Upper lobe of right lung (tissue), 1 donor: Measurements from ENCODE around the gene GPRC5D. TPM values are rescaled to one million over a fixed set of nuclear protein-coding genes. Genes with fewer than 3 reads are reported as not detected.

ENCODE experiments used
- ATAC-seq: fragments of 200-7000 bp; cut with Tn5 transposase; one replicate; pipeline ENCODE4 v1.9.1; 2020; ENCODE audit warnings: mild to moderate bottlenecking, moderate library complexity
- DNase-seq: peaks from one replicate; pipeline ENCODE4 v3.0.0-alpha.2; 2020
- H3K27ac ChIP-seq: fragments of 200-600 bp; one replicate; pipeline ENCODE4 v1.8.0; 2022
- H3K27me3 ChIP-seq: fragments of 200-600 bp; one replicate; pipeline ENCODE4 v1.8.0; 2022; ENCODE audit warnings: mild to moderate bottlenecking
- H3K36me3 ChIP-seq: fragments of 200-600 bp; one replicate; pipeline ENCODE4 v1.8.0; 2022
- H3K4me1 ChIP-seq: fragments of 200-600 bp; one replicate; pipeline ENCODE4 v1.8.0; 2022
- H3K4me3 ChIP-seq: fragments of 200-600 bp; one replicate; pipeline ENCODE4 v1.8.0; 2022; ENCODE audit warnings: mild to moderate bottlenecking
- H3K9me3 ChIP-seq: fragments of 200-600 bp; one replicate; pipeline ENCODE4 v1.8.0; 2022
- intact Hi-C: fragments of 100-400 bp; cut with DNase I; formaldehyde crosslinking; loops from one replicate; pipeline ENCODE4 v1.11.0; 2022
- total RNA-seq: library from RNA; stranded (reverse); fragmentation: NEBNext Ultra II Directional; extraction: Animal tissue kit (Norgen Biotek cat#: 25700); gene quantifications from one replicate; pipeline ENCODE4 v1.2.1, GENCODE V29; 2021
- TF ChIP-seq, protein P1 (sequence below): fragments of 200-600 bp; IDR thresholded peaks from one replicate; pipeline ENCODE4 v1.8.0; 2022; ENCODE audit warnings: antibody characterized with exemption
- donor health status: DM: no; HTN: yes; CAD: no; lungs with severe emphysema.

Gene GPRC5D
- total RNA-seq, 1 donor from 2014 or later = not detected

DNA sequence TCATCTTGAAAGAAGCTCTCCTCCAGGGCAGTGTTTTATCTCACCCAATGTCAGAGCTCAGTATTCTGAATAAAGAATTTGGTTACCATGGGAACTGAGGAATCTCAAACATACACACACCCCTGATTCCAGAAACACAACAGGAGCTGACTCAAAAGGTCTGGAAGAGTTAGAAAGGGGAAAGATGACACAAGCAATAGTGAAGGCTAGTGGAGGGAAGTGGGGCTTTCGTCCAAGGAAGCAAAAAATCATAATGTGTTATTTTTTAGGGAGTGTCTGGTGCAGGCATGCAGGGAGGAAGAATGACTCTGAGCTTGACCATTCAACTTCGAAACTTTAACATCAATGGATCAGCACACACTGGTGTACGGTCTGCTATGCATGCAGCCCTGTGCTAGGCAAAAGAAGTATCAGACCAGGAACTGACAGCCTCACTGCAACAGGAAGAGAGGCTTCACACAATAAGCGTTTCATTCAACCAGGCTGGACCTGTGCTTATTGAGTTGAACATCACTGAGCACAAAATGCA is 27.8 kb upstream of the GPRC5D start:
- no peaks in the 10 kb centered on the region for H3K27me3 ChIP-seq
- H3K4me3 ChIP-seq = no peak overlapping the region
- no peak for ATAC-seq
- H3K27ac ChIP-seq = no peak overlapping the region
- peaks cover 76% of the 10 kb centered on the region for H3K36me3 ChIP-seq
- H3K4me1 ChIP-seq = peaks cover 5% of the 10 kb centered on the region
- intact Hi-C loops = loop anchor here (5.0 kb wide), 1 partner anchor 142 kb away; no protein-coding TSS in a partner anchor
- DNase-seq = no peak
- H3K9me3 ChIP-seq = no peaks in the 10 kb centered on the region
- TF ChIP-seq, protein P1, sequence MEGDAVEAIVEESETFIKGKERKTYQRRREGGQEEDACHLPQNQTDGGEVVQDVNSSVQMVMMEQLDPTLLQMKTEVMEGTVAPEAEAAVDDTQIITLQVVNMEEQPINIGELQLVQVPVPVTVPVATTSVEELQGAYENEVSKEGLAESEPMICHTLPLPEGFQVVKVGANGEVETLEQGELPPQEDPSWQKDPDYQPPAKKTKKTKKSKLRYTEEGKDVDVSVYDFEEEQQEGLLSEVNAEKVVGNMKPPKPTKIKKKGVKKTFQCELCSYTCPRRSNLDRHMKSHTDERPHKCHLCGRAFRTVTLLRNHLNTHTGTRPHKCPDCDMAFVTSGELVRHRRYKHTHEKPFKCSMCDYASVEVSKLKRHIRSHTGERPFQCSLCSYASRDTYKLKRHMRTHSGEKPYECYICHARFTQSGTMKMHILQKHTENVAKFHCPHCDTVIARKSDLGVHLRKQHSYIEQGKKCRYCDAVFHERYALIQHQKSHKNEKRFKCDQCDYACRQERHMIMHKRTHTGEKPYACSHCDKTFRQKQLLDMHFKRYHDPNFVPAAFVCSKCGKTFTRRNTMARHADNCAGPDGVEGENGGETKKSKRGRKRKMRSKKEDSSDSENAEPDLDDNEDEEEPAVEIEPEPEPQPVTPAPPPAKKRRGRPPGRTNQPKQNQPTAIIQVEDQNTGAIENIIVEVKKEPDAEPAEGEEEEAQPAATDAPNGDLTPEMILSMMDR = no peak

DNA sequence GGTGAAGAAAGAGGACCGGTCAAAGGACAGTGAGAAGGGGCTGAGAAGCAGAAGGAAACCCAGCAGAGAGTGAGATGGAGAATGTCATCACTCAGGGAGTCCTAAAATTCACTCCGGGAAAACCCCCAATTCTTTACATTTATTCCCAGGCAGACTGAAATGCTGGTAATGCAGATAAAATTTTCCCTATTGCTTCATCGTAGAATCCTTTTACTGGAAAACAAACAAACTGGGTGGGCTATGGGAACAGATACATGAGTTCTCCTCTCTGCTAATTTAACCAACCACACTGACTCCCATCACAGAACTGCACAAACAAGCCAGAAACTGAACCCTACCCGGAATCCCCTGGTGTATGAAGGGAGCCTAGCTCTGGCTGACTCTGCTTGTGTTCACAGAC is 27.2 kb upstream of the GPRC5D start:
- Histone ChIP-seq H3K27ac (no peak overlapping the region), H3K36me3 (peaks cover 77% of the 10 kb centered on the region), H3K27me3 (no peaks in the 10 kb centered on the region), H3K4me3 (no peak overlapping the region), H3K9me3 (no peaks in the 10 kb centered on the region), H3K4me1 (peaks cover 5% of the 10 kb centered on the region)
- intact Hi-C loops = no loop called here
- TF ChIP-seq, protein P1 = no peak
- ATAC-seq (no peak), DNase-seq (no peak)

DNA sequence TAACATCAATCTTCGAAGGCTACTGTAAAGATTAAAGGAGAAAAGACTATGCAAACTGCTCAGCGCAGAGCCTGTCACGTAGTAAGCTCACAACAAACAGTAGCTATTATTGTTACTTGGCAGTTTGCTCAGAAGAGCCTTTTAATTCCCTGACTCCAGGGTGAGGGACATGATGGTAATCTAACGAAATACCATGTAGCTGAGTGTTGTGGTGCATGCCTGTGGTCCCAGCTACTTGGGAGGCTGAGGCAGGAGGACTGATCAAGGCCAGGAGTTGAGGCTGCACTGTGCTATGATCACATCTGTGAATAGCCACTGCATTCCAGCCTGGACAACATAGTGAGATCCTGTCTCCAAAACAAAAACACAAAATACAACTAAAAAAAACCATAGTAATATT is 25.3 kb upstream of the GPRC5D start:
- peaks cover 81% of the 10 kb centered on the region for H3K36me3 ChIP-seq
- H3K4me3 ChIP-seq = no peak overlapping the region
- peaks cover 5% of the 10 kb centered on the region for H3K4me1 ChIP-seq
- intact Hi-C loops = no loop called here
- ATAC-seq (no peak), DNase-seq (no peak)
- TF ChIP-seq, protein P1 = no peak
- H3K27ac ChIP-seq = no peak overlapping the region
- no peaks in the 10 kb centered on the region for H3K27me3 ChIP-seq
- no peaks in the 10 kb centered on the region for H3K9me3 ChIP-seq

DNA sequence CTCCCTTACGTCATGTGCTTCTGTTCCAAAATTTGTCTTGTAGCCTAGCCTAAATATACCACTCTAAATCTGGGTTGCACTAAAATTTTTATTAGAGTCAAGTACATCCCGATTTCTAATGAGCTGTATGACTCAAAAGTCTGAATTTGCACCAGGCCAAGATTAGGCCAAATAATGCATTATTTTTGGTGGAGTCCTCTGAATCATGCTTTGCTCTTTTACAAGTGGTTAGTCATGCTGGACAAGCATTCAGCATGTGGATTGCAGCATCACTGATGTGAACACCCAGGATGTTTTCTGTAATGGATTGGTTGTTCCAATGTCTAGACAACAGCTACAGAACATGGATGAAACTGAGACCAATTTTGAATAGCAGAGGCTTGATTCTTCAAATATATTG is 24.4 kb upstream of the GPRC5D start:
- Histone ChIP-seq H3K9me3 (no peaks in the 10 kb centered on the region), H3K4me3 (no peak overlapping the region), H3K27ac (no peak overlapping the region), H3K36me3 (peaks cover 76% of the 10 kb centered on the region), H3K4me1 (peaks cover 5% of the 10 kb centered on the region), H3K27me3 (no peaks in the 10 kb centered on the region)
- ATAC-seq = peak; percentile 21
- no peak for DNase-seq
- TF ChIP-seq, protein P1 = no peak
- intact Hi-C loops = no loop called here

DNA sequence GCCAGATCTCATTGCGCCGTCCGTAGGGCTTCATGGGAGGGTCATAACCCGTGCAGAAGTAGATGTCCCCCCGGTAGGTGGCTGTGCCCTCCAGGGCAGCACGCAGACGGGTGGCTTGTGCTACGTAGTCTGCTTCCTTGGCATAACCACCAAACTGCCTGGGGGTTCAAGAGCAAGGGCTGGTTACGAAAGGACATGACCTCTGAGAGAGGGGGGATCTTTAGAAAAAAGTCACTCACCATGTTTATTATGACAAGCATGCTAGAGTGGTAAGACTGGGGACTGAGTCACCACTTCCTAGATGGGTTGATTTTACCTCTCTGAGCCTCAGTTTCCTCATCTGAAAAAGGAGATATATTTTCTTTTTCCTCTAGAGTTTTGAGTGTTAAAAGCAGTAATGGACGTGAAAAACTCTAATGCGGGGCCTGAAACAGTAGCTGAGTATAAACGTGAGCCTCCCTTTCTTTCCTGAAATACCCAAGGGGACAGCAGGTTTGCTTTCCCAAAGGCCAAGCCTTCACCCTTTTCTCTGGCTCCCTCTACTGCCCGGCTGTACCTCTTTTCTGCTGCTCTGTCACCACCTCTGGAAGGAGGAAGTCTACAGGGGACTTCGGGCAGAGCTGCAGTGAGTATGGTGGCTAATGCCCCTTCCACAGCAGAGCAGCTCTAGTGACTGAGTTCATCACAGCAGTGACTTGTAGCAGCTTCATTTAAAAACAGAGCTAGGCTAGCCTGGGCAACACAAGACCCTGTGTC is 23.5 kb upstream of the GPRC5D start:
- no peaks in the 10 kb centered on the region for H3K9me3 ChIP-seq
- ATAC-seq = peak; percentile 81
- H3K4me1 ChIP-seq = peaks cover 5% of the 10 kb centered on the region
- TF ChIP-seq, protein P1 = peak; percentile 32
- intact Hi-C loops = no loop called here
- H3K4me3 ChIP-seq = no peak overlapping the region
- no peak overlapping the region for H3K27ac ChIP-seq
- H3K27me3 ChIP-seq = no peaks in the 10 kb centered on the region
- no peak for DNase-seq
- peaks cover 67% of the 10 kb centered on the region for H3K36me3 ChIP-seq
